ENCODE data around the gene EDARADD. TPM values are rescaled to one million over a fixed set of nuclear protein-coding genes. Genes with fewer than 3 reads are reported as not detected.

The EDARADD gene
- polyA plus RNA-seq, 2 donors, result 2.0 TPM

DNA sequence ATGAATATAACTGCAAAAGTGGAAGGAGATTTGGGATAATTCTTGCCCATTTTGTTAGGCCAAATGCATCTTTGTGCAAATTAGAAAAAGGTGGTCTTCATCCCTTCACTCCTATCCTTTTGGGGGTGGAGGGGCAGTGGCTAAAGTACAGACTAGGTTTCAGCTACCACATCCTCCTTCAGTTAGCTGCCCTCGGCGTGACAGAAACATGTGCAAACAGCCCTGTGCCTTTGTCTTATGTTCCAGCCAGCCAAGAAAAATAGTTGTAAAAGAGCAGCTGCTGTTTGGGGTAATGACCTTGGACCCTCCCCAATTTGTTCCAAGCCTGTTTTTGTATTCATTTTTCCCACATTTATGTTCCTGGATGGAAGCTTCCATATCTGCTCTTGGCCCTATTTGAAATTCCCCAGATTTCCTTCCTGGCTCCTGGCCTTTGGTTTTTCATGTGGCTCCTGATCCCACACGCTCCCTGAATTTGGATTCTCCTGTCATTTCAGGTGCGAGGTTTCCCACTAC lies 121.4 kb downstream of the EDARADD start:
- no peaks in the 10 kb centered on the region for H3K4me1 ChIP-seq (ENCODE audit: control insufficient read depth in 2 of 2, insufficient read depth in 2 of 2, low read length in 1 of 2)
- WGBS, 2 donors, result 38 to 42% methylated on average over 4 of the region's 4 CpGs
- H3K9me3 ChIP-seq (ENCODE audit: control insufficient read depth in 2 of 2, insufficient read depth in 1 of 2, low read depth in 1 of 2, low read length in 1 of 2), result no peaks in the 10 kb centered on the region
- H3K36me3 ChIP-seq (ENCODE audit: control insufficient read depth in 2 of 2, insufficient read depth in 2 of 2, low read length in 1 of 2), result no peaks in the 10 kb centered on the region
- H3K4me3 ChIP-seq (ENCODE audit: low read depth in 1 of 2, low read length in 2 of 2), result no peak overlapping the region
- H3K27ac ChIP-seq (ENCODE audit: low read depth in 2 of 2, low read length in 1 of 2), result peak overlapping the region in 1 of 2 donors; percentile 34
- no peaks in the 10 kb centered on the region for H3K27me3 ChIP-seq (ENCODE audit: control insufficient read depth in 1 of 2, insufficient read depth in 2 of 2, low read length in 2 of 2)

- Histone ChIP-seq H3K36me3 (ENCODE audit: control insufficient read depth in 2 of 2, insufficient read depth in 2 of 2, low read length in 1 of 2) (no peaks in the 10 kb centered on the region), H3K27ac (ENCODE audit: low read depth in 2 of 2, low read length in 1 of 2) (peak overlapping the region in 1 of 2 donors; percentile 45), H3K4me3 (ENCODE audit: low read depth in 1 of 2, low read length in 2 of 2) (no peak overlapping the region), H3K27me3 (ENCODE audit: control insufficient read depth in 1 of 2, insufficient read depth in 2 of 2, low read length in 2 of 2) (no peaks in the 10 kb centered on the region), H3K9me3 (ENCODE audit: control insufficient read depth in 2 of 2, insufficient read depth in 1 of 2, low read depth in 1 of 2, low read length in 1 of 2) (no peaks in the 10 kb centered on the region), H3K4me1 (ENCODE audit: control insufficient read depth in 2 of 2, insufficient read depth in 2 of 2, low read length in 1 of 2) (no peaks in the 10 kb centered on the region)
- 26 to 33% methylated on average over 8 of the region's 8 CpGs for WGBS, 2 donors
These were observed 123.0 kb downstream of the EDARADD start for GRCh38 chr1:236516929-236517704.

DNA sequence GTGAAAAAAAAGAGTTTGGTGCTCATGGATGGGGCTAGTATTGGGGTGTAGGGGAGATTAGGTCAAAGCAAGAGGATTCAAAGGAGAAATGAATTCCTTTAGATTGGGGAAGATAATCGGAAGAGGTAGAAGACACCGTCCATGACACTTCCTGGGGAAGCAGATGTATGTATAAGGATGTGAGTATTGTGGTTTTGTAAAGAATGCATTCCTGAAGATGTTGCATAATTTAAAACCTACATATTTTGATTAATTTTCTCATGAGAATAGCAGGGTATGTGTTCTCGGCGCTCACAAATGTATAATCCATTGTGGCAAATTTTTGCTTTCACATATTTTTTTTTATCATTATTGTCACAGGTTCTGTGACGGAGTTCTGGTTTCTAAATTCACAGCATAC lies 124.2 kb downstream of the EDARADD start:
- H3K27me3 ChIP-seq (ENCODE audit: control insufficient read depth in 1 of 2, insufficient read depth in 2 of 2, low read length in 2 of 2), result no peaks in the 10 kb centered on the region
- H3K27ac ChIP-seq (ENCODE audit: low read depth in 2 of 2, low read length in 1 of 2), result no peak overlapping the region
- 79 to 85% methylated on average over 5 of the region's 5 CpGs for WGBS, 2 donors
- no peak overlapping the region for H3K4me3 ChIP-seq (ENCODE audit: low read depth in 1 of 2, low read length in 2 of 2)
- no peaks in the 10 kb centered on the region for H3K36me3 ChIP-seq (ENCODE audit: control insufficient read depth in 2 of 2, insufficient read depth in 2 of 2, low read length in 1 of 2)
- H3K9me3 ChIP-seq (ENCODE audit: control insufficient read depth in 2 of 2, insufficient read depth in 1 of 2, low read depth in 1 of 2, low read length in 1 of 2), result no peaks in the 10 kb centered on the region
- no peaks in the 10 kb centered on the region for H3K4me1 ChIP-seq (ENCODE audit: control insufficient read depth in 2 of 2, insufficient read depth in 2 of 2, low read length in 1 of 2)

- 80 to 81% methylated on average over 4 of the region's 4 CpGs for WGBS, 2 donors
- H3K27me3 ChIP-seq (ENCODE audit: control insufficient read depth in 1 of 2, insufficient read depth in 2 of 2, low read length in 2 of 2), result no peaks in the 10 kb centered on the region
- H3K4me3 ChIP-seq (ENCODE audit: low read depth in 1 of 2, low read length in 2 of 2), result no peak overlapping the region
- H3K36me3 ChIP-seq (ENCODE audit: control insufficient read depth in 2 of 2, insufficient read depth in 2 of 2, low read length in 1 of 2), result no peaks in the 10 kb centered on the region
- H3K9me3 ChIP-seq (ENCODE audit: control insufficient read depth in 2 of 2, insufficient read depth in 1 of 2, low read depth in 1 of 2, low read length in 1 of 2), result no peaks in the 10 kb centered on the region
- H3K4me1 ChIP-seq (ENCODE audit: control insufficient read depth in 2 of 2, insufficient read depth in 2 of 2, low read length in 1 of 2), result no peaks in the 10 kb centered on the region
- no peak overlapping the region for H3K27ac ChIP-seq (ENCODE audit: low read depth in 2 of 2, low read length in 1 of 2)
These were observed 126.4 kb downstream of the EDARADD start for GRCh38 chr1:236520445-236521005.

DNA sequence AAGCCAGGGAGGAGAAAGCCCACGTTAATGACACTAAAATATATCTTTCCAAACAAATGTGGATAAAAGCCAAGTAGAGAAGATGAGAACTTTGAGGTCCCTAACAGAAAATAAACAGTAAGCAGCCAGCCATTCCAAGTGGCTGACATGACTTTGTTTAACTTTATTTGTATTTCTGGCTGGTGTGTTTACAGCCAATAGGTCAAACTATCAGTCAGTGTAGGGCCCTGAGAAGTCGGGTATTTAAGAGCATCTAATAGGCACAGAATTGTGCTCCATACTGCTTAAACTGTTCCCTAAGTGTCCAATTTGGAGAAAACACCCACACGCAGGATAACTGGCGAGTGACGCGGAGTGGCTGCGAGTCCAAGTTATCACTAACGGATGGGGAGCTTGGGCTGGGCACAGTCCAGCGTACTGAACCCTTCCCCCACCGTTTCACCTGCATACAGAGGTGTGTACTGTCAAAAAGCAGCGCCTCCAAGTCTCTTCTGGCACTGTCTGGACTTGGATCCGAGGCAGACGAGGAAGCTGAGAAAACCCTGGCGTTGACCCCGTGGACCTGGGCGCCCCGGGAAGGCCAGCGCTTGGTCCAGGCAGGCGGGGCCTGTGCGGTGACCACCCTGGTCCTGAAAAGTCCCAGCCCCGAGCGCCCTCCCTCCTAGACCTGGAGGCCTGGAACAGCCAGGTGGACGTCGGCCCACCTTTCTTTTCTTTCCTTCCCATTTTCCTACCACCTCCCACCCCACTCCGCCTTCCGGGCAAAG lies 129.0 kb downstream of the EDARADD start:
- no peaks in the 10 kb centered on the region for H3K9me3 ChIP-seq (ENCODE audit: control insufficient read depth in 2 of 2, insufficient read depth in 1 of 2, low read depth in 1 of 2, low read length in 1 of 2)
- H3K4me1 ChIP-seq (ENCODE audit: control insufficient read depth in 2 of 2, insufficient read depth in 2 of 2, low read length in 1 of 2), result no peaks in the 10 kb centered on the region
- H3K36me3 ChIP-seq (ENCODE audit: control insufficient read depth in 2 of 2, insufficient read depth in 2 of 2, low read length in 1 of 2), result peaks cover 0 to 2% of the 10 kb centered on the region in 2 donors
- no peaks in the 10 kb centered on the region for H3K27me3 ChIP-seq (ENCODE audit: control insufficient read depth in 1 of 2, insufficient read depth in 2 of 2, low read length in 2 of 2)
- 13 to 17% methylated on average over 26 of the region's 26 CpGs for WGBS, 2 donors
- H3K27ac ChIP-seq (ENCODE audit: low read depth in 2 of 2, low read length in 1 of 2), result peak overlapping the region; percentile 89 to 95
- H3K4me3 ChIP-seq (ENCODE audit: low read depth in 1 of 2, low read length in 2 of 2), result peak overlapping the region; percentile 78 to 90

- H3K27ac ChIP-seq (ENCODE audit: low read depth in 2 of 2, low read length in 1 of 2), result peak within 1 kb of the TSS; percentile 89 to 95
- H3K4me1 ChIP-seq (ENCODE audit: control insufficient read depth in 2 of 2, insufficient read depth in 2 of 2, low read length in 1 of 2), result no peaks in the 10 kb centered on the region
- 1% methylated on average over 30 to 35 of the region's 35 CpGs for WGBS, 2 donors
These were observed 129.6 kb downstream of the EDARADD start, which contains the start of gene LGALS8 for GRCh38 chr1:236523704-236524141. Gene LGALS8, plus strand, starts transcription at chr1:236523982. Its CDS starts 2,089 bp downstream, at chr1:236526071.

DNA sequence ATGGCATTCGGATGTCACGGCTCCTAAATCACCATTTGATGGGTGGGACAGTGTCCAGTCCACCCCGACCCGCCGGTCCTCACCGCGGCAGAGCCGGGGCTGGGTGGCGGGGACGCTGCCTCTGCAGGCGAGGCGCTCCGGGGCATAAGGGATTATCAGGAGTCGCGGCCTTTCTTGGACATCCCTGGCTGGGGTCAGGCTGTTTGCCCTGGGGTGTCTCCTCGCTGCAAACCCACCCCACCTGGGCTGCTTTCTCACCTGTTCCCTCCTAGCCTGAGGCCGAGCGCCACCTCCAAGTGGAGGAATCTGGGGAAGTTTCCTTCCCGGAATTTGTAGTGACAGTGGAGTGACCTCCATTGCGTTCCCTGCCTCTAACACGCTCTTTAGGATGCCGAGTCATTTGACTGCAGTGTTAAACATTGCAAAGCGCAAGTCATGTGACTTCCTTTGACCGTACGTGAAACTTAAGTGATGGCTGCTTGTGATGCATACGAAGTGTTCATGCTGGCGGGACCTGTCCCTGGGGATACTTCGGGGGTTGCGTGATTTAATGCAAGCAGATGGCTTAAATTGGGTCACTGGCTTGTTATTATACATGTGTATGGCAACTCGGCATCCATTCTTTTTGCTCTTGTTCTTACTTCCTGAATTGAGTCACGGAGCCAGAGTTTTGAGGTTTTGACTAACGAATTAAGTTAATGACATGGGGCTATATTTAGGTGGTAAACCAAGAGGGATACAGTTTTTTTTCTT lies 130.2 kb downstream of the EDARADD start:
- H3K4me1 ChIP-seq (ENCODE audit: control insufficient read depth in 2 of 2, insufficient read depth in 2 of 2, low read length in 1 of 2), result no peaks in the 10 kb centered on the region
- no peaks in the 10 kb centered on the region for H3K9me3 ChIP-seq (ENCODE audit: control insufficient read depth in 2 of 2, insufficient read depth in 1 of 2, low read depth in 1 of 2, low read length in 1 of 2)
- H3K36me3 ChIP-seq (ENCODE audit: control insufficient read depth in 2 of 2, insufficient read depth in 2 of 2, low read length in 1 of 2), result peaks cover 0 to 2% of the 10 kb centered on the region in 2 donors
- peak overlapping the region; percentile 89 to 95 for H3K27ac ChIP-seq (ENCODE audit: low read depth in 2 of 2, low read length in 1 of 2)
- peak overlapping the region; percentile 78 to 90 for H3K4me3 ChIP-seq (ENCODE audit: low read depth in 1 of 2, low read length in 2 of 2)
- H3K27me3 ChIP-seq (ENCODE audit: control insufficient read depth in 1 of 2, insufficient read depth in 2 of 2, low read length in 2 of 2), result no peaks in the 10 kb centered on the region
- WGBS, 2 donors, result 0 to 1% methylated on average over 32 of the region's 32 CpGs

More at GRCh38 chr1:236523704-236524141, 129.6 kb downstream of the EDARADD start, which contains the start of gene LGALS8:
- H3K36me3 ChIP-seq (ENCODE audit: control insufficient read depth in 2 of 2, insufficient read depth in 2 of 2, low read length in 1 of 2), result peaks cover 0 to 2% of the 10 kb centered on the region in 2 donors
- peak within 1 kb of the TSS; percentile 78 to 90 for H3K4me3 ChIP-seq (ENCODE audit: low read depth in 1 of 2, low read length in 2 of 2)
- H3K27me3 ChIP-seq (ENCODE audit: control insufficient read depth in 1 of 2, insufficient read depth in 2 of 2, low read length in 2 of 2), result no peaks in the 10 kb centered on the region
- H3K9me3 ChIP-seq (ENCODE audit: control insufficient read depth in 2 of 2, insufficient read depth in 1 of 2, low read depth in 1 of 2, low read length in 1 of 2), result no peaks in the 10 kb centered on the region

DNA sequence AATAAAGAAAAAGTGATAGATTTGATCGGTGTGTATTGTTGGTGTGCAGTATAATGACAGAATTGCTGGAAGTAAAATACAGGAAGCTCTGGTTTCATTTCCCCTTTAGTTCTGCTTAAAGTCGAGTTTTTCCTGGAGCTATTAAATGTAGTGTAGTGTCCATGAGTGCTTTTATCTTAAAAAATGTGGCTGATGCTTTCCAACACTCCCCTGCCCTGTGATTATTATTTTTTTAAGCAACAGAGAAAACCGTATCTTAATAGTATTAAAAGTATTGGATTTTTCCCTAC lies 130.8 kb downstream of the EDARADD start:
- peaks cover 0 to 2% of the 10 kb centered on the region in 2 donors for H3K36me3 ChIP-seq (ENCODE audit: control insufficient read depth in 2 of 2, insufficient read depth in 2 of 2, low read length in 1 of 2)
- H3K9me3 ChIP-seq (ENCODE audit: control insufficient read depth in 2 of 2, insufficient read depth in 1 of 2, low read depth in 1 of 2, low read length in 1 of 2), result no peaks in the 10 kb centered on the region
- 7 to 8% methylated on average over 3 of the region's 3 CpGs for WGBS, 2 donors
- peak overlapping the region in 1 of 2 donors; percentile 78 for H3K4me3 ChIP-seq (ENCODE audit: low read depth in 1 of 2, low read length in 2 of 2)
- H3K27me3 ChIP-seq (ENCODE audit: control insufficient read depth in 1 of 2, insufficient read depth in 2 of 2, low read length in 2 of 2), result no peaks in the 10 kb centered on the region
- H3K27ac ChIP-seq (ENCODE audit: low read depth in 2 of 2, low read length in 1 of 2), result no peak overlapping the region
- peaks cover 0 to 3% of the 10 kb centered on the region in 2 donors for H3K4me1 ChIP-seq (ENCODE audit: control insufficient read depth in 2 of 2, insufficient read depth in 2 of 2, low read length in 1 of 2)

DNA sequence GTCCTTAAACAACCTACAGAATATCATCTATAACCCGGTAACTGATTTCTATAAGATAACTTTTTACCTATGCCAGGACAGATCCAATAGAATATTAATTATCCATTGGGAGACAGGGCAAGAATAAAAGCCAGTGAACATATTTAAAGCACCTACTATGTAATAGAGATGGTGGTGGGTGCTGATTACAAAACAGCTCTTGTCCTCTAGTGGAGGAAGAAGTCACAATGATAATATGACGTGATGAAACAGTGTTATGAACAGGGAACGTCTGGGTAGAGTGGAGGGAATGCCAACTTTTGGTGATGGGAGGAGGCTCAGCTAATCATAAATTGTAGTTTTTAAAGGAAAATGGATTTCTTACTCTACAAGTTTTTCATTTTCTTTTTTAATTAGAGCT lies 132.0 kb downstream of the EDARADD start:
- 80 to 85% methylated on average over 3 of the region's 3 CpGs for WGBS, 2 donors
- Histone ChIP-seq H3K36me3 (ENCODE audit: control insufficient read depth in 2 of 2, insufficient read depth in 2 of 2, low read length in 1 of 2) (peaks cover 0 to 2% of the 10 kb centered on the region in 2 donors), H3K9me3 (ENCODE audit: control insufficient read depth in 2 of 2, insufficient read depth in 1 of 2, low read depth in 1 of 2, low read length in 1 of 2) (no peaks in the 10 kb centered on the region), H3K4me1 (ENCODE audit: control insufficient read depth in 2 of 2, insufficient read depth in 2 of 2, low read length in 1 of 2) (peaks cover 0 to 3% of the 10 kb centered on the region in 2 donors), H3K4me3 (ENCODE audit: low read depth in 1 of 2, low read length in 2 of 2) (no peak overlapping the region), H3K27ac (ENCODE audit: low read depth in 2 of 2, low read length in 1 of 2) (no peak overlapping the region), H3K27me3 (ENCODE audit: control insufficient read depth in 1 of 2, insufficient read depth in 2 of 2, low read length in 2 of 2) (no peaks in the 10 kb centered on the region)
